GM19372 (cell line): ENCODE measurements around the gene ENO3.

Source experiments
- ATAC-seq: cut with Tn5 transposase; IDR thresholded peaks from one replicate; pipeline ENCODE4 v1.9.1; 2021; ENCODE audit warnings: mild to moderate bottlenecking, low read depth, moderate library complexity; ENCODE audit not compliant: unreplicated experiment

The ENO3 gene

GRCh38 chr17:5002121-5002788, 51.3 kb downstream of the ENO3 start:
- no peak for ATAC-seq

GRCh38 chr17:5003214-5003867, 52.4 kb downstream of the ENO3 start:
- ATAC-seq, result no peak
